Immature natural killer cell (primary cell): ENCODE results near the gene COG5. TPM values are rescaled to one million over a fixed set of nuclear protein-coding genes. Genes with fewer than 3 reads are reported as not detected.
"Not testable (repeated sequence)": the region's sequence is repeated elsewhere in the genome, so short reads cannot be mapped to it uniquely, and the experiment has no call there.

Source experiments
- DNase-seq, 3 donors: peaks; one replicate each; pipeline ENCODE4 v3.0.0; 2022; ENCODE audit warnings: mixed read lengths in 1 of 3
- H3K27ac Mint-ChIP-seq, 6 donors: one replicate each; pipeline ENCODE4 v1.8.0; 2020; ENCODE audit warnings: mixed read lengths in 6 of 6, mild to moderate bottlenecking in 5 of 6, inconsistent platforms in 4 of 6, moderate library complexity in 3 of 6
- H3K27me3 Mint-ChIP-seq, 3 donors: one replicate each; pipeline ENCODE4 v1.8.0; 2020 to 2021; ENCODE audit warnings: low read depth in 3 of 3, mild to moderate bottlenecking in 3 of 3, mixed read lengths in 3 of 3, moderate library complexity in 3 of 3, inconsistent platforms in 1 of 3
- H3K36me3 Mint-ChIP-seq, 3 donors: one replicate each; pipeline ENCODE4 v1.8.0; 2020; ENCODE audit warnings: mixed read lengths in 3 of 3, inconsistent platforms in 2 of 3, mild to moderate bottlenecking in 2 of 3
- H3K4me1 Mint-ChIP-seq, 2 donors: one replicate each; pipeline ENCODE4 v1.8.0; 2020; ENCODE audit warnings: inconsistent platforms in 2 of 2, mild to moderate bottlenecking in 2 of 2, mixed read lengths in 2 of 2, moderate library complexity in 1 of 2
- H3K4me3 Mint-ChIP-seq, 5 donors: one replicate each; pipeline ENCODE4 v1.8.0; 2020; ENCODE audit warnings: mild to moderate bottlenecking in 5 of 5, mixed read lengths in 5 of 5, inconsistent platforms in 3 of 5, moderate library complexity in 3 of 5
- H3K9me3 Mint-ChIP-seq, 6 donors: one replicate each; pipeline ENCODE4 v1.8.0; 2020; ENCODE audit warnings: mild to moderate bottlenecking in 6 of 6, mixed read lengths in 6 of 6, inconsistent platforms in 4 of 6, moderate library complexity in 3 of 6
- polyA plus RNA-seq, 3 donors: library from polyadenylated mRNA; unstranded; fragments of 300-500 nt; fragmentation: Illumina TruSeq; gene quantifications; one replicate each; pipeline ENCODE4 v1.2.3, GENCODE V29; 2021

Gene COG5
- polyA plus RNA-seq, 3 donors from 2014 or later: 16.8 to 30.5 (median 22.2) TPM

DNA sequence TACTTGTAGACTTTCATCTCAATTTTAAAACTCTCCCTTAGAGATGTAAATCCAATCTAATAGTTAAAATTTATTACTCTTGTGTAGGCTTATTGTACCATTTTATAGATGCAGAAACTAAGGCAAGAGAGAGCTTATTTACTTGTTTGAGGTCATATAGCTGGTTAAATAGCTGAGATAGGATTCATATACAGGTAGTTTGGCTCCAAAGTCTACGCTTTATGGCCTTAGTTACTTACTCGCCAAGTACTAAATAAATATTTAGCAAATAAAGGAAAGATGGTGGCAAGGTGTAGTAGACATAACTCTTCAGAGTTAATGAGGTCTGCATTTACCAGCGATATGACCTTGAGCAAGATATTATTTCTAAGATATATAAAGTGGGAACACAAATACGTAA, 308.1 kb downstream of the COG5 start:
- H3K4me3 Mint-ChIP-seq: no peak overlapping the region
- H3K4me1 Mint-ChIP-seq: no peaks in the 10 kb centered on the region

DNA sequence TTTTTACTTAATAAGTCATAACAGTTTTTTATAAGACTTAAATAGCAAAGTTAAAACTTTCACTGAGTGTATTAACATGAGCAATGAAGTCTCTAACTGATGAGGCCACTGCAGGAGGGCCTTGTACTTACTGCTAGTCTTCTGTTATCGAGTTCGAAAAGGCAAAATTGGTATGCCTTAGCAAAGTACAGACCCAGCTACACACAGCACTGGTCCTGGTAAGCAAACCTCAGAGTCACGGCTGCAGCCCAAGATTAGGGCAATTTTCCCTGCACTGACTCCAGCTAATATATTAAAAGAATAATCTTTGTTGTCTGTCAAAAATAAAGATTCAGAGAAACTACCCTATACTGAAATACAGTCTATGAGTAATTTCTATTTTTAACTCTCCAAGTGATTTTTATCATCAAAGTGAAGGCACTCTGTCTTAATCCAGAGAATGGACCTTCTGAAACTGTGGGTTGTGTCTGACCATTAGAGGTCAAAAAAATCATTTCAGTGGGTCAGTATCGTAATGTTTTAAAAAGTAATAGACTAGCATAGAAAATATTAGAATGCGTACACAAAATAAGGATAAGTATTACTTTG, 309.2 kb downstream of the COG5 start:
- Mint-ChIP-seq H3K27me3 (no peaks in the 10 kb centered on the region), H3K27ac (no peak overlapping the region), H3K9me3 (no peaks in the 10 kb centered on the region), H3K36me3 (peaks cover 0 to 8% (median 3%) of the 10 kb centered on the region in 3 donors), H3K4me3 (no peak overlapping the region), H3K4me1 (no peaks in the 10 kb centered on the region)
- DNase-seq: no peak

More for the DNA sequence above, 308.1 kb downstream of the COG5 start:
- Mint-ChIP-seq H3K36me3 (peaks cover 0 to 7% (median 4%) of the 10 kb centered on the region in 3 donors), H3K27me3 (no peaks in the 10 kb centered on the region), H3K27ac (no peak overlapping the region), H3K9me3 (no peaks in the 10 kb centered on the region)
- DNase-seq: no peak

DNA sequence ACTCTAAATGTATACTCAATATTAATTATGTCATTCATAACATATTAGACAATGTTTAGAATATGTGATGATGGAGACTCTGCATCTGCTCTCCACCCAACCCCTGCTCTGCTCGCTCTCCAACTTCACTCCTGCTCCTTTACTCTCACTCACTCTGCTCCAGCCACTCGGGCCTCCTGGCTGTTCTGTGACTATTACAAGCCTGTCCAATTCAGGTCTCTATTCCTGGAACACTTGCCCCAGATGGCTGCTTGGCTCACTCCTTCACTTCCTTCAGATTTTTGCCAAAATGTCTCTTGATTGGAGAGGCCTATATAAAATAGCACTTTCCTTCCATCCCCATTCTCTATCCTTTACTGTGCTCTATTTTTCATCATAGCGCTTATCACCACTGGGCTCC, 310.1 kb downstream of the COG5 start:
- Mint-ChIP-seq H3K9me3 (no peaks in the 10 kb centered on the region), H3K4me3 (no peak overlapping the region), H3K27me3 (no peaks in the 10 kb centered on the region), H3K4me1 (no peaks in the 10 kb centered on the region), H3K36me3 (peaks cover 0 to 9% (median 0%) of the 10 kb centered on the region in 3 donors), H3K27ac (peak overlapping the region in 1 of 6 donors; percentile 82)
- DNase-seq: no peak

DNA sequence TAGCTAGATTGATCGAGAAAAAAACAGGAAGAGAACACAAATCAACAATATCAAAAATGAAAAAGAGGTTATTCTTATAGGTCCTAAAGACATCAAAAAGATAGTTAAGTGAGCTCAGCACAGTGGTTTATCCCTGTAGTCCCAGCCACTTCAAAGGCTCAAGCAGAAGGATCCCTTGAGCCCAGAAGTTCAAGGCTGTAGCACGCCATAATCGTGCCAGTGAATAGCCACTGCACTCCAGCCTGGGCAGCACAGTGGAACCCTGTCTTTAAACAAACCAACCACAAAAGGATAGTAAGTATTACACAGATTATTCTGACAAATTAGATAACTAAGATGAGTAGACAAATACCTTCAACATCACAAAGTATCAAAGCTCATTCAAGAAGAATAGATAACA, 311.8 kb downstream of the COG5 start:
- Mint-ChIP-seq H3K9me3 (no peaks in the 10 kb centered on the region), H3K4me3 (no peak overlapping the region), H3K27me3 (no peaks in the 10 kb centered on the region), H3K36me3 (peaks cover 3 to 19% (median 7%) of the 10 kb centered on the region in 3 donors), H3K4me1 (no peaks in the 10 kb centered on the region), H3K27ac (peak overlapping the region in 1 of 6 donors; percentile 3)
- no peak for DNase-seq

DNA sequence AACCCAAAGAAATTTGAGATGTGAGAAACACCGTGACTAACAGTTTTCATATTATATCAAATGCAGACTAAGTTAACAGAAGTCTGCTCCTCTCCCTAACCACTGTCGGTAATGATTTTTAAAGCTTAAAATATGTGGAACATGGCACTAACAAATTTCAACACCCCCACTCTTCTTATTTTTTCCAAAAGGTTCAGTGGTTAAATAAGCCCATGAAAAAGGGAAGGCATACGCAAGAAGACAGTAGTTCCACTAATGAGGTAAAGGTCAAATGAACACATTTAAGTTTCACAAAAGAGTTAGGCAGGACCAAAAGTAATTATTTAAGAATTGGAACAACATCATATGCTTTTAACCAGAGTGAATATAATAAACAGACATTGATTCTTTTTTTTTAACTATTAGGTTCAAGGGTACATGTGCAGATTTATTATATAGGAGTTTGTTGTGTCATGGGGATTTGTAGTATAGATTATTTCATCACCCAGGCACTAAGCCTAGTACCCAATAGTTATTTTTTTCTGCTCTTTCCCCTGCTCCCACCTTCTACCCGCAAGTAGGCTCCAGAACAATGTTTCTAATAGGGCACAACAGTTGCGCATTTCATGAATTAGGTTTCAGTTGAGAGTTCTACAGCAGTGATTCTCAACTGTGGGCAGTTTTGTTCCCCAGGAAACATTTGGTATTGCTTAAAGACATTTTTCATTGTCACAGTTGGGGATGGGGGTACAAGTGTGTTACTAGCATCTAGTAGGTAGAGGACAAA, 315.0 kb downstream of the COG5 start:
- Mint-ChIP-seq H3K9me3 (peaks cover 0 to 5% (median 0%) of the 10 kb centered on the region in 6 donors), H3K27me3 (no peaks in the 10 kb centered on the region), H3K27ac (no peak overlapping the region), H3K4me3 (no peak overlapping the region), H3K4me1 (no peaks in the 10 kb centered on the region), H3K36me3 (peaks cover 27 to 50% (median 33%) of the 10 kb centered on the region in 3 donors)
- DNase-seq: no peak

DNA sequence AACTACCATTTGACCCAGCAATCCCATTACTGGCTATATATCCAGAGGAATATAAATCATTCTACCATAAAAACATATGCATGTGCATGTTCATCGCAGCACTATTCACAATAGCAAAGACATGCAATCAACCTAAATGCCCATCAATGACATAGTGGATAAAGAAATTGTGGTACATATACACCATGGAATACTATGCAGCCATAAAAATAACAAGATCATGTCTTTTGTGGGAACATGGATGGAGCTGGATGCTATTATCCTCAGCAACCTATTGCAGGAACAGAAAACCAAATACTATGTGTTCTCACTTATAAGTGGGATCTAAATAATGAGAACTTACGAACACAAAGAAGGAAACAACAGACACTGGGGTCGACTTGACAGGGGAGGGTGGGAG, 316.9 kb downstream of the COG5 start:
- H3K4me3 Mint-ChIP-seq, H3K27me3 Mint-ChIP-seq, H3K27ac Mint-ChIP-seq, H3K4me1 Mint-ChIP-seq, DNase-seq, H3K9me3 Mint-ChIP-seq: not testable (repeated sequence)
- peaks cover 31 to 58% (median 40%) of the 10 kb centered on the region in 3 donors for H3K36me3 Mint-ChIP-seq

DNA sequence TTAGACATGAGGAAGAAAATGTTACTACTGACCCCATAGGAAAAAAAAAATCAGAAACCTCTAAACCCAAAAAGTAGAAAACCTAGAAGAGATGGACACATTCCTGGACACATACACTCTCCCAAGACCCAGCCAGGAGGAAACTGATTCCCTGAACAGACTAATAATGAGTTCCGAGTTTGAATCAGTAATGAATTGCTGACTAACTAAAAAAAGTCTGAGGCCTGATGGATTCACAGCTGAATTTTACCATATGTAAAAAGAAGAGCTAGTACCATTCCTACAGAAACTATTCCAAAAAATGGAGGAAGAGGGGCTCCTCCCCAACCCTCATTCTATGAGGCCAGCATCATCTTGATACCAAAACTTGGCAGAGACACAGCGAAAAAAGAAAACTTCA, 319.1 kb downstream of the COG5 start:
- peaks cover 35 to 61% (median 44%) of the 10 kb centered on the region in 3 donors for H3K36me3 Mint-ChIP-seq
- H3K4me3 Mint-ChIP-seq: no peak overlapping the region
- H3K4me1 Mint-ChIP-seq: no peaks in the 10 kb centered on the region
- H3K27me3 Mint-ChIP-seq: no peaks in the 10 kb centered on the region
- peaks cover 0 to 5% (median 0%) of the 10 kb centered on the region in 6 donors for H3K9me3 Mint-ChIP-seq
- H3K27ac Mint-ChIP-seq: no peak overlapping the region
- DNase-seq: no peak

DNA sequence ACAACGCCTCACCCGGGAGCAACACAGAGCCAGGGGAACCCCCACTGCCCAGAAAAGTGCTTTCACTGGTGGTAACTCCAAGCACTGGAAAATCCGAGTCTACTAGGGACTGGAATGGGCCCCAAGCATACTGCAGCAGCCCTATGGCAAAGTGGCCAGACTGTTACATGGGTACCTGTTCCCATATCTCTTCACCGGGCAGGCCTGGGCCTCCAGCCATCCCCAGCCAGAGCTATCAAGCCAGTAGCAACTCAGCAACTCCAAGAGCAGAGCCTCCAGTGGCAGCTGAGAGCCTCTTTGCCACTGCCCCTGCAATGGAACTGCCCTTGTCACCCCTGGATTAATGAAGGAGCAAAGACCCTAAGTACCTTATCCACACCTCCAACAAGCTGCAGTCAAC, 321.5 kb downstream of the COG5 start:
- peaks cover 29 to 53% (median 51%) of the 10 kb centered on the region in 3 donors for H3K36me3 Mint-ChIP-seq
- no peak overlapping the region for H3K27ac Mint-ChIP-seq
- no peaks in the 10 kb centered on the region for H3K27me3 Mint-ChIP-seq
- H3K9me3 Mint-ChIP-seq: peaks cover 0 to 5% (median 0%) of the 10 kb centered on the region in 6 donors
- H3K4me3 Mint-ChIP-seq: no peak overlapping the region
- H3K4me1 Mint-ChIP-seq: no peaks in the 10 kb centered on the region
- DNase-seq: no peak

DNA sequence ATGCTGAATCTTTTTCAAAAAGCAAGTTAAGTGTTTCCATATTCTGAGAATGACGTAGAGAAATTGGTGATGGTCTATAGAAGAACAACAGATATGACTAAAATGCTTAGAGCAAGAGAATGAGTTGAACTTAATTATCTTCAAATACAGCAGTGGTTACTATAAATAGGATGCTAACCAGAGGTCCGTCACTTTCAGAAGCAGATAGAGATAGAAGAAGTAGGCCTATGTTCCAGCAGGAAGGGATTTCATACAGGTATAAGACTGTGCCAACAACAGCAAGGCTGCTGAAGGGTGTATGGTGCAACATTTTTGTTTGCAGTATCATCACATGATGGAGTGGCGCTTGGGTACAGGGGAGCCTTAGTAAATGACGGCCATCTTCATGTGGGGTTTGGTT, 326.3 kb downstream of the COG5 start:
- Mint-ChIP-seq H3K27me3 (no peaks in the 10 kb centered on the region), H3K9me3 (no peaks in the 10 kb centered on the region), H3K4me1 (no peaks in the 10 kb centered on the region), H3K4me3 (no peak overlapping the region), H3K36me3 (peaks cover 6 to 25% (median 13%) of the 10 kb centered on the region in 3 donors), H3K27ac (peak overlapping the region in 1 of 6 donors; percentile 51)
- DNase-seq: no peak

DNA sequence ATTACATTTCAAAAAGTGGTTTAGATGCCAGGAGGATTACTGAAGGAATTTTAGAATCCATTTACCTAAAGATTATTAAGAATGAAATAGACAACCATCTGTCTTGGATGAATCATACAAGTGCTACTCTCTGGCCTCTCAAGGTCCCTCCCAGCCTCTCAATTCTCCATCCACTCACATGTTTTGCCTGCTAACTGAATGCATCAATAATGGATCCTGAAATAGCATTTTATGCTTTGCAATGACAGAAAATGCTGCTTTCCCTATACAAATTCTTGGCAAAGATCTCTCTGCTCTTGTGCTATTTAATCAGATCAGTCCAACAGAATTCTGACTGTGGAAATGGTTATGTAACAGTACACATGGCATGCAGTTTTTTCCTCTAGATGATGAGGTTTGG, 326.9 kb downstream of the COG5 start:
- DNase-seq: no peak
- Mint-ChIP-seq H3K9me3 (no peaks in the 10 kb centered on the region), H3K36me3 (peaks cover 6 to 25% (median 13%) of the 10 kb centered on the region in 3 donors), H3K4me3 (no peak overlapping the region), H3K27me3 (no peaks in the 10 kb centered on the region), H3K27ac (no peak overlapping the region), H3K4me1 (no peaks in the 10 kb centered on the region)

DNA sequence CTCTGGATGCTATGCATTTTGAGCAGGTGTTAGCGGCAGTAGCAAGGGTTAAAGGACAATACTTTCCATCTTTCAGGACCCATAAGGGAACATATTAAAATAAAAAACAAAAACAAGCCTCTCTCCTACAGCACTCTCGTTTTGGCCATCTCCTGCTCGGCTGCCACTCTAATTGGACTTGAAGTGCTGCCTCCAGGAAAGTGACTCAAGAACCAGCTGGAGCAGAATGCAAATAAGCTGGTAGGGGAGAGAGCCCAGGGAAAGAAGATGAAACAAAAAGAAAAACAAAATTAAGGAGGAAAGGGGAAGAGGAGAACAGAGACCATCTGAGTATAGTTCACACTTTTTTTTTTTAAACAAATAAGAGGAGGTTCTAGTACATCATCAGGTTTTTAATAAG, 329.3 kb downstream of the COG5 start:
- no peaks in the 10 kb centered on the region for H3K4me1 Mint-ChIP-seq
- peak overlapping the region in 1 of 6 donors; percentile 12 for H3K27ac Mint-ChIP-seq

DNA sequence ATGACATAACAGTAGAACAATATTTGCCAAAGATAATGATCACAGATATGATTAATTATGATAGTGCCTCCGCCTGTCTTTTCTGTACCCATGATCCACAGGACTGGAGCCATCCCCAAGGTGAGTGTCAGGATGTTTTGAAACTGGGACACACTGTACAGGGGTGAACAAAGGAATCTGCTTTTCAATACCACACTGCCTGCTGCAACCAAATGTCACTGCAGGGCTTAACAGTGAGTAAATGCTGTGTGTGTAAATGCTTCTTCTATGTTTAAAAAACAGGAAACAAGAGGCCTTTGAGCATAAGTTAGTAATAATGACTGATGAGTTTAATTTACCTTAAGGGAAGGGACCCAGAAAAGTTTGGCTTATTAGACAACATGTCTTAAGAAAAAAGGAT, 329.7 kb downstream of the COG5 start:
- no peaks in the 10 kb centered on the region for H3K9me3 Mint-ChIP-seq
- H3K36me3 Mint-ChIP-seq: peaks cover under 1 to 20% (median 5%) of the 10 kb centered on the region in 3 donors
- no peaks in the 10 kb centered on the region for H3K4me1 Mint-ChIP-seq
- H3K27ac Mint-ChIP-seq: no peak overlapping the region
- no peak for DNase-seq
- no peaks in the 10 kb centered on the region for H3K27me3 Mint-ChIP-seq
- H3K4me3 Mint-ChIP-seq: no peak overlapping the region

More for the DNA sequence above, 329.3 kb downstream of the COG5 start:
- H3K4me3 Mint-ChIP-seq: no peak overlapping the region
- no peaks in the 10 kb centered on the region for H3K9me3 Mint-ChIP-seq
- DNase-seq: no peak
- H3K36me3 Mint-ChIP-seq: peaks cover 0 to 20% (median 8%) of the 10 kb centered on the region in 3 donors
- no peaks in the 10 kb centered on the region for H3K27me3 Mint-ChIP-seq

DNA sequence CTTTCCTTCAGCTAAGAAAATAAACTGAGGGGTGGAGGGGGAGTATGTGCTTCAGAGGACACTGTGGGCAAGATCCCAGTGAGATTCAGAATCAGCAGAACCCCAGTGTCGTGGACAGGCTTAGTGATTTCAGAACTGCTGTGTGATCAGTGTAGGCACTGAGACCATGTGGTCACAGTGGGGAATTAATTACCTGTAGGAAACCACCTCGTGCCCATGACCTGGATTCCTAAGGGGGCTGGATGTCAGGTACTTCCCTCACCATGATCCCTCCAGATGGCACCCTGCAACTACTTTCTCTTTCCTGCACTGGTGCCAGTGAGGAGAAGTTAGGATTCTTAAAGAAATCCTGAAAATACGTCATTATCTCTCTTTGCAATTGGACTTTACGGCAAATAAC, 330.5 kb downstream of the COG5 start:
- no peaks in the 10 kb centered on the region for H3K9me3 Mint-ChIP-seq
- peaks cover 0 to 25% (median 9%) of the 10 kb centered on the region in 3 donors for H3K36me3 Mint-ChIP-seq
- no peak for DNase-seq
- H3K27ac Mint-ChIP-seq: no peak overlapping the region
- no peaks in the 10 kb centered on the region for H3K27me3 Mint-ChIP-seq
- H3K4me3 Mint-ChIP-seq: no peak overlapping the region
- H3K4me1 Mint-ChIP-seq: no peaks in the 10 kb centered on the region

DNA sequence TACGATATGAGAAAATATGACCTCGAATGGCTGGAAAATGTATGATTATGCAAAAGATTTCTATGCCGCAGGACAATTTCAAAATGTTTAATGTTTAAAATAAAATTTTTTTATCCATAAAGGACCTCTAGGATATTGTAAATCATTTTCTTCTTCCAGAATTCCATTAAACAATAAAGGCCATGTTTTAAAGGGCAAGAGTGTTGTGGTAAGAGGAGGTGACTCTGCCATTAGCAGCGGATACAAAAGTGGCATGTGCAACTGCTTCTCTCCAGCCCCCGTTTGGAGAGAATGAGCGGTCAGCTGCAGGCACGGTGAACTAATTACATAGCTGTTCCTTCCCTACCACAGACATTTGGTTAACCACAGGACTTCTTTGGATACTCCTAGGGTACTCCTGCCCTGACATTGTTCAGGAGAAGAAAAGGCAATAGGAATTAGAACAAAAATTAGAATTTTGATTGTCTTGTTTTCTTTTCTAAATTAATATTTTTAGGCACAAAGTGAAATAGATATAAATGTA, 331.1 kb downstream of the COG5 start:
- no peak for DNase-seq
- Mint-ChIP-seq H3K27ac (no peak overlapping the region), H3K27me3 (no peaks in the 10 kb centered on the region), H3K9me3 (no peaks in the 10 kb centered on the region), H3K36me3 (peaks cover 0 to 25% (median 9%) of the 10 kb centered on the region in 3 donors), H3K4me3 (no peak overlapping the region), H3K4me1 (no peaks in the 10 kb centered on the region)
